Retinal pigment epithelial cell (primary cell): ENCODE data around the gene EMD.

ENCODE experiments used
- DNase-seq: peaks from one replicate; pipeline ENCODE4 v3.0.0-alpha.2; 2010; ENCODE audit warnings: low read depth
- H3K4me3 ChIP-seq: 2 replicates; pipeline ENCODE4 v1.5.1; 2011; ENCODE audit warnings: mild to moderate bottlenecking, low read length, control low read depth, moderate library complexity
- TF ChIP-seq, protein P1 (sequence below): conservative IDR thresholded peaks from 2 replicates; pipeline ENCODE4 v1.5.1; 2011; ENCODE audit warnings: low read depth, low read length, control low read depth, inconsistent platforms

EMD gene

DNA sequence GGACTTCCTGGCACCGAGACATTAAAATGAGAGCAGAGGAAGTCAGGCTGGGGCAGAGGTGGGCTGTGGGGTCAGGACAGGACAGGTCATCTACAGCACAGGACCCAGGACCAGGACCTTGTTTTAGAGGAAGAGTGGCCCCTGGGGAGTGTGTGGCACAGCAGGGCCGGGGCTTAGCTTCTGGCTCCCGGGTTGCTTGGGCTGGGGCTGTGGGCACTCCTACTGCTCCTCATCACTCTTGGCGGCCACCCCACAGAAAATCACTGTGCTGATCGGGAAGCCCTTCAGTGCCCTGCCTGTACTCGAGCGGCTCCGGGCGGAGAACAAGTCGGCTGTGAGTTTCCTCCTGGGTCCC, 41.3 kb downstream of the EMD start:
- TF ChIP-seq, protein P1, sequence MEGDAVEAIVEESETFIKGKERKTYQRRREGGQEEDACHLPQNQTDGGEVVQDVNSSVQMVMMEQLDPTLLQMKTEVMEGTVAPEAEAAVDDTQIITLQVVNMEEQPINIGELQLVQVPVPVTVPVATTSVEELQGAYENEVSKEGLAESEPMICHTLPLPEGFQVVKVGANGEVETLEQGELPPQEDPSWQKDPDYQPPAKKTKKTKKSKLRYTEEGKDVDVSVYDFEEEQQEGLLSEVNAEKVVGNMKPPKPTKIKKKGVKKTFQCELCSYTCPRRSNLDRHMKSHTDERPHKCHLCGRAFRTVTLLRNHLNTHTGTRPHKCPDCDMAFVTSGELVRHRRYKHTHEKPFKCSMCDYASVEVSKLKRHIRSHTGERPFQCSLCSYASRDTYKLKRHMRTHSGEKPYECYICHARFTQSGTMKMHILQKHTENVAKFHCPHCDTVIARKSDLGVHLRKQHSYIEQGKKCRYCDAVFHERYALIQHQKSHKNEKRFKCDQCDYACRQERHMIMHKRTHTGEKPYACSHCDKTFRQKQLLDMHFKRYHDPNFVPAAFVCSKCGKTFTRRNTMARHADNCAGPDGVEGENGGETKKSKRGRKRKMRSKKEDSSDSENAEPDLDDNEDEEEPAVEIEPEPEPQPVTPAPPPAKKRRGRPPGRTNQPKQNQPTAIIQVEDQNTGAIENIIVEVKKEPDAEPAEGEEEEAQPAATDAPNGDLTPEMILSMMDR, result no peak
- DNase-seq, result no peak
- H3K4me3 ChIP-seq, result no peak overlapping the region

DNA sequence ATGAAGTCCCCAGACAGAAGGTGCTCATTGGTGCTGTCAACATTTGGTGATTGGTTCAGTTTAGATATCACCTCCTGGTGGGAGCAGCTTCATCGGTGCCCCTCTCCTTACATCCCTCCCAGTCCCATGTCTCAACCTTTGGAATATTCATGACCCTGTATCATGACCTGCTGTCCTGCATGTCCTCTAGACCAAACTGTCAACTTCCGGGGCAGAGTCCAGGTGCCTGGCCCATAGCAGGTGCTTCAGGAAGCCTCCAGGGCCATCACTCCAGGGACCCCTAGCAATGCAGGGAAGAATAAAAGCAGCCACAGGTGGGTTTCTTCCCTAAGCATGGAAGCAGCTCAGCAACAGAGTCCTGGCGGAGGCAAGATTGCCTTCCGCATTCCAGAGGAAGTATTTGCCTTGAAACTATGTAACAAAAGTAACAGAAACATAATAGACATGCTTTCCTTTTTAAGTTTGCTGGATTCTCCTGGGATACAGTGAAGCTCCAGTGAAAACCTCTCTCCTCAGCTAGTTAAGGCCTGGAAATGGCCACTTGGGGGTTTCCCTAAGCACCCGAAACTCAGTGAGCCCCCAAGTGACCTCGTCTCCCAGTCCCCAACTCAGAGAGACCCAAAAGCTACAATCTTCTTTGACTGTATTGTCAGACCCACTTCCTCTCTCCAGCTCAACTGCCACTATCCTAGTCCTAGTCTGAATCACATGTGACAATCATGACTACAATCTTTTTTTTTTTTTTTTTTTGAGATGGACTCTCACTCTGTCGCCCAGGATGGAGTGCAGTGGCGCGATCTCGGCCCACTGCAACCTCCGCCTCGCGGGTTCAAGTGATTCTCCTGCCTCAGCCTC, 48.0 kb downstream of the EMD start:
- TF ChIP-seq, protein P1, result no peak
- no peak for DNase-seq
- H3K4me3 ChIP-seq, result no peak overlapping the region

DNA sequence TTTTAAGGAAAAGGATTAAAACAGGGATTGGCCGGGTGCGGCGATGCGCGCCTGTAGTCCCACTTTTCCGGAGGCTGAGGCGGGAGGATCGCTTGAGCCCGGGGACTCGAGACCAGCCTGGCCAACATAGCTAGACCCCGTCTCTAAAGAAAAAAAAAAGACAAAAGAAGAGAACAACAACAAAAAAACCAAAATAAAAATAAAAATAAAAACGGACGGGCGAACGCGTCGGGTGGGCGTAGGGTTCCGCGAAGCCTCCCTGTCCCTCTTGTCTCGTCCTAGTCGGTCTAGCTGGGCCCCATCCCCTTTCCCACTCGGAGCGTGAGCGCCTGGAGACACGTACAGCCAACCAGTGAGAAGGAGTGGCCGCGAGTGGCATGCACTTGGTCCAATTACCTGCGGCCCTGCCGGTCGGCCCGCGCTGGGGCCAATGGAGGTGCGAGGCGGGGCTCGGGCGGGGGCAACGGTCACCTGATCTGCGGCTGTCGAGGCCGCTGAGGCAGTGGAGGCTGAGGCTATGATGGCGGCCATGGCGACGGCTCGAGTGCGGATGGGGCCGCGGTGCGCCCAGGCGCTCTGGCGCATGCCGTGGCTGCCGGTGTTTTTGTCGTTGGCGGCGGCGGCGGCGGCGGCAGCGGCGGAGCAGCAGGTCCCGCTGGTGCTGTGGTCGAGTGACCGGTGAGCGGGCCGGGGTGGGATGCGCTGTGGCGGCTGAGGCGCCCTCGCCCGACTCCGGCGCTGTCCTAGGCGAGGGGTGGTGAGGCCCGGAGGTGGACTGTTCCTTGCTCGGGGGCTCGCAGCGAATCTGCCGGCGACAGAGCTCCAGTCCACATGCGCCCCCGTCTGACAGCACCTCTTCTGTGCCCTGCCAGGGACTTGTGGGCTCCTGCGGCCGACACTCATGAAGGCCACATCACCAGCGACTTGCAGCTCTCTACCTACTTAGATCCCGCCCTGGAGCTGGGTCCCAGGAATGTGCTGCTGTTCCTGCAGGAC, 49.4 kb downstream of the EMD start, which contains the start of gene ATP6AP1:
Gene ATP6AP1 (plus strand): TSS at position 502 of the 996 bp plus-strand sequence. CDS start 16 bp downstream, at position 518.
- DNase-seq, result peak; percentile 73
- TF ChIP-seq, protein P1, result peak; percentile 12
- peak within 1 kb of the TSS; percentile 60 for H3K4me3 ChIP-seq

DNA sequence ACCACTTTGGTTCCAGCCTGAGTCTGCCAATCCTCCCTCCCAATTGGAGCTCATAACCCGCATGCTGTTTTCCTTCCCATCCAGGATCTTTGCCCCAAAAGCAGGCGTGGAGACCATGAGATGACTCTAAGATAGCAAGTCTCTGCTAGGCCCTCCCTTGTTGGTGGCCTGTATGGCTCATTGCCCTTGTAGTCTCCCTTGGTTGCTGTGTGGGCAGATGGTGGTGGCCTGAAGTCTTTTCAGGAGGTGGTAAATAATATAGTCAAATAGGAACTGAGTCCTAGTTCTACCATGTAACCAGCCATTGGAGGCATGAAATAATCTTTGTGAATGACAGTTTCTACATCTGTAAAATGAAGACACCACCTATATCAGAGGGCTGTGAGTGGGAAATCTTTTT, 50.6 kb downstream of the EMD start:
- TF ChIP-seq, protein P1, result no peak
- peak overlapping the region; percentile 60 for H3K4me3 ChIP-seq
- DNase-seq, result no peak

DNA sequence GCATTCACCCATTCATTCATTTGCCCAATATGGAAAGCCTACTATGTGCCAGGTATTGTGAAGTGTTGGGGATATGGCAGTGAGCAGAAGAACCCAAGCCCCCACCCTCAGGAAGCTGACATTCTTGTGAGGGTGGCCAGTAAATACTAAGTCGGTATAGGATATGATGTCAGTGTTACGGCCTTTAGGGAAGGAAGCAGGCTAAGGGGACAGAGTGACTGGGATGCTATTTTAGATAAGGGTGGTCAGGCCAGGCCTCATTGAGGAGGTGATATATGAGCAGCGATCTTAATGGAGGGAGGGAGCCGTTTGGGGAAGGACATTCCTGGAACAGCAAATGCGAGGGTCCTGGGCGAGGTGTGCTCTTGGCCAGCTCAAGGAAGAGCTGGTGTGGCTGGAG, 51.4 kb downstream of the EMD start:
- no peak for DNase-seq
- H3K4me3 ChIP-seq, result no peak overlapping the region
- TF ChIP-seq, protein P1, result no peak

DNA sequence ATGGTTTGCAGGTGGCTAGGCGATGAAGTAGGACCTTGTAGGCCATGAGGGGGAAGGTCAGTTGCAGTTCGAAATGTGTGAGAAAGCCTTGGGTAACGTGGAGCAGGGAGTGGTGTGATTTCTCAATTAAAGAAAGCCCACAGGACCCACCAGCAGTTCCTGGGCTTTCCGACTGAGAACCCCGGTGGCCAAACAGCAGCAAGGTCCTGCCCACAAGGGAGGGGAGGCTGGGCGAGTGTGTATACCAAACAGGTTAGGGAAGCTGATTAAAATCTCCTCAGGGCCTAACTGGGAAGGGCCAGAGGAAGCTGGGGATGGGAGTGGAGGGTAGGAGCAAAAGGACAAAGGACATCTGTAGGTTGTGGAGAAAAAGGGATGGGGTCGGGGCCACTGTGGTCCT, 51.8 kb downstream of the EMD start:
- no peak for DNase-seq
- TF ChIP-seq, protein P1, result no peak
- H3K4me3 ChIP-seq, result no peak overlapping the region
